Midbrain (tissue), 1 donor: ENCODE results near the gene ACTG1.
"Not testable (repeated sequence)": the region's sequence is repeated elsewhere in the genome, so short reads cannot be mapped to it uniquely, and the experiment has no call there.

ENCODE experiments used
- DNase-seq: peaks from one replicate; lab custom pipeline; 2025; lab: John Stamatoyannopoulos, UW

Gene ACTG1

GRCh38 chr17:81533339-81534141 is 20.9 kb upstream of the ACTG1 start:
- DNase-seq = no peak

DNA sequence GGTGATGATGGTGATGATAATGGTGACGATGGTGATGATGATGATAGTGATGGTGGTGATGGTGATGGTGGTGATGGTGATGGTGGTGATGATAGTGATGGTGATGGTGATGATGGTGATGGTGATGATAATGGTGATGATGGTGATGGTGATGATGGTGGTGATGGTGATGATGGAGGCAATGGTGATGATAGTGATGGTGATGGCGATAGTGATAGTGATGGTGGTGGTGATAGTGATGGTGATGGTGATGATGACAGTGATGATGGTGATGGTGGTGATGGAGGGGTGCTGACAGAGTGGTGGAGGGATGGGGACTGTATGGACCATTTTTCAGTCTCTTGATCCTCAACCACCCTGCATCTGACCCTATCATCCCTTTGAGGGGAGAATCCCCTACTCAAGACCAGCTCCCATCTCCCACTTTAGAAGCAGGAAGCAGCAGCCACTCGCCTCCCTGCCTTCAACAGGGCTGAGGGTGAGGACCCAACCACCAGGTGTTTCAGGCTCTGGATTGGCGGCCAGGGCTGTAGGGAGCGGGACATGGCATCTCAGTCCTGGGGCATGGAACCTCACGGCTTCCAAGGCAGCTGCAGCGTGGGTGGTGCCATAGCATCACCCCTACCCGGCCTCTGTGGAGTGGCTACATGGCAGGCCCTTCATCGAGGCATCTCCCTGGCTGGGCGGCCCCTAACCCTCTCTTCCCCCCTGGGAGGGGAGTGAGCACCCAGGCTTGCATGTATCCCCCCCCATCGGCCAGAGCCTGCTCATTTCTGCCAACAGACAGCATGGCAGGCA is 20.1 kb upstream of the ACTG1 start:
- DNase-seq = no peak

DNA sequence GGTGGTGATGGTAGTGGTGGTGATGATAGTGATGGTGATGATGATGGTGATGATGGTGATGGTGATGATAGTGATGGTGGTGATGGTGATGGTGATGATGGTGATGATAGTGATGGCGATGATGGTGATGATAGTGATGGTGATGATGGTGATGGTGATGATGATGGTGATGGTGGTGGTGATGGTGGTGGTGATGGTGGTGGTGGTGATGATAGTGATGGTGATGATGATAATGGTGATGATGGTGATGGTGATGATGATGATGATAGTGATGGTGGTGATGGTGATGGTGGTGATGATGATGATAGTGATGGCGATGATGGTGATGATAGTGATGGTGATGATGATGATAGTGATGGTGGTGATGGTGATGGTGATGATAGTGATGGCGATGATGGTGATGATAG is 19.4 kb upstream of the ACTG1 start:
- DNase-seq = not testable (repeated sequence)

- not testable (repeated sequence) for DNase-seq
Measured at GRCh38 chr17:81531013-81531412, 18.4 kb upstream of the ACTG1 start.

GRCh38 chr17:81529437-81529803 is 16.8 kb upstream of the ACTG1 start:
- no peak for DNase-seq

DNA sequence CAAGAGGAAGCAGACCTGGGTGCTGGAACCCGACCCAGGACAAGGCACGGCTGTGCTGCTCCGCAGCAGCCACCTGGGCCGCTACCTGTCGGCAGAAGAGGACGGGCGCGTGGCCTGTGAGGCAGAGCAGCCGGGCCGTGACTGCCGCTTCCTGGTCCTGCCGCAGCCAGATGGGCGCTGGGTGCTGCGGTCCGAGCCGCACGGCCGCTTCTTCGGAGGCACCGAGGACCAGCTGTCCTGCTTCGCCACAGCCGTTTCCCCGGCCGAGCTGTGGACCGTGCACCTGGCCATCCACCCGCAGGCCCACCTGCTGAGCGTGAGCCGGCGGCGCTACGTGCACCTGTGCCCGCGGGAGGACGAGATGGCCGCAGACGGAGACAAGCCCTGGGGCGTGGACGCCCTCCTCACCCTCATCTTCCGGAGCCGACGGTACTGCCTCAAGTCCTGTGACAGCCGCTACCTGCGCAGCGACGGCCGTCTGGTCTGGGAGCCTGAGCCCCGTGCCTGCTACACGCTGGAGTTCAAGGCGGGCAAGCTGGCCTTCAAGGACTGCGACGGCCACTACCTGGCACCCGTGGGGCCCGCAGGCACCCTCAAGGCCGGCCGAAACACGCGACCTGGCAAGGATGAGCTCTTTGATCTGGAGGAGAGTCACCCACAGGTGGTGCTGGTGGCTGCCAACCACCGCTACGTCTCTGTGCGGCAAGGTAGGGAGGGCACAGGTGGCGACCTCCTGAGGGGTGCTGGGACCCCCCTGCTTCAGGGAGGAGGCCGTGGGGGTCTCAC is 16.2 kb upstream of the ACTG1 start:
- DNase-seq = no peak

DNA sequence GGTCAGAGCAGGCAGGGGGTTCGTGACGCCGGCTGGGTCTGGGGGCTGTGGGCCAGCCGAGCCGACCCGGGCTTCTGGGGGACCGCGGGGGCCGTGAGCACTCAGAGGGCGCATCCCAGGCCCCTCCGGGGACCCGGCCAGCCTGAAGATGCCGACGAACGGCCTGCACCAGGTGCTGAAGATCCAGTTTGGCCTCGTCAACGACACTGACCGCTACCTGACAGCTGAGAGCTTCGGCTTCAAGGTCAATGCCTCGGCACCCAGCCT is 15.7 kb upstream of the ACTG1 start:
- DNase-seq = no peak

DNA sequence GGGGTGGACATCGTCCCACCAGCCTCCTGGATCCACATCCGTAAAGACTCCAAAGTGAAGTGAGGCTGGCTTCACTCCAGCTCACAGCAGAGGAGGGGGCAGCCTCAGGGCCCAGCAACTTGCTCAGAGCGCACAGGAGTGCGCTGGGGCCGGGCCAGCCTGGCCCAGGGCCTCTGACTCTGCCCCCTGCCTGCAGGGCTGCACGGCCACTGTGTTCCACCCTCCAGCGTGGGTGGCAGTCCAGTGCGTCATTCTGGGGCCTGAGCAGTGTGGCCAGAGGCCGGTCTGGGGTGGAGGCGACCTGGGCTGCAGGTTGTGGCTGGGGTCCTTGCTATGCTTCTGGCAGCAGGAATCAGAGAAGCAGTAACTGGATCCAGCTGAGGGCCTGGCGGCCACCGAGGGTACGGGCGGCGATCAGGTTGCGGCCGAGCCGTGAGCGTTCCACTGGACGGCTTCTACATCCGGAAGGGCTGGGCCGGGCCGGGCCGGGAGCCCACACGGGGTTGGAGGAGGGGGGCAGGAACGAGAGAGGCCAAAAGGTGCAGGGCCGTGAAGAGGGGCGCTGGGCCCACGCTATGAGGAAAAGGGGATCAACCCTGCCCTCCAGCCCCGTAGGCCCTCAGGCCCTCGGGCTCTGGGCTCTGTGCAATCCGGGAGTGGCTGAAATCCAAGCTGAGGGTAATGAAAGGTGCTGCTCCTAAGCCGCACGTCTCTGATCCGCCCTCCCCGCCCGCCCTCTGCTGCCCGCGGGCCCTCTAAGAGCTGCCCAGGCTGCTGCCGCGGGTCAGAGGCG is 15.2 kb upstream of the ACTG1 start, which contains the start of gene FSCN2:
Gene FSCN2 (plus strand): TSS at position 787 of the 793 bp plus-strand sequence. CDS start 155 bp downstream, outside the sequence.
- DNase-seq = no peak

DNA sequence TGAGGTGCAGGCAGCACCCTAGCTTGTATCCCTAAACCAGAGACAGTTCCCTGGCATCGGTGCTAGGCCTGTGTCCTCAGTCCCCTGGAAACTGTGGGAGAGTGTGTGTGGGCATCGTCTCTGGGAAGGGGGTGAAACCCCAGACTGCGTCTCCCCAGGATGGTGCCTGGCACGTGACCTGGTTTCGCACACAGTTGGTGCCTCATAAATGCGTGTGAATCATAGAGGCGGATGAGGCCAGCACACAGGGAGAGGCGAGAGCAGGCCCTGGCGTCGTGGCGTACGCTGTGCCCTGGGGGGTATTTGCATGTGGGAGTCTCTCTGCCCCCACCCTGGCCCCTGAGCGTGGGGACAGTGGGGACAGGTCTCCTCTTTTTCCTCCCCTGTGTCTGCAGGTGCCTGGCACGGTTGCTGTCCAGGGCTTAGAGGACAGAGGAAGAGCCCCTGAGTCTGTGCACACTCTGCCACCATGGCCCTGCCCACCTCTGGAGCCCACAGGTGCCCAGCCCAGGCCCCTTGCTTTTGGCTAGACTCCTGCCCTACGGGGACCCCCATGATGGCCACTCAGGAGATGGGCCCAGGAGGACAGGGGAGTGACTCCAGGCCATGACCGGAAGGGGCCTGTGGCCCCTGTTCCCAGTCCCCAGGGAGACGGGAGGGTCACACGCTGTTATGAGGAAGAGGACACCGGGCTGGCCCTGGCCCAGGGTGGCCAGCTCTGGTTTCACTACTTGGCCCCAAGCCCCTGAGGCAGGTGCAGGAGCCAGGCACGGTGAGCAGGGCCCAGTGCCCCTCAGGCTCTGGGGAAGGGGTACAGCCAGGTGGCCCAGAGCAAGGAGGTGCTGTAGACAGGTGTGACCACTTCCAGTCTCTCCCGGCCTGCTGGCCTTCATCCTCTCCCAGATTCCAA is 14.3 kb upstream of the ACTG1 start:
- DNase-seq = no peak

- DNase-seq = no peak
Measured at GRCh38 chr17:81524865-81525159, 12.2 kb upstream of the ACTG1 start.

- DNase-seq = no peak
Measured at GRCh38 chr17:81524039-81524864, 11.7 kb upstream of the ACTG1 start.

- DNase-seq = no peak
Measured at GRCh38 chr17:81523402-81524038, 10.9 kb upstream of the ACTG1 start.

DNA sequence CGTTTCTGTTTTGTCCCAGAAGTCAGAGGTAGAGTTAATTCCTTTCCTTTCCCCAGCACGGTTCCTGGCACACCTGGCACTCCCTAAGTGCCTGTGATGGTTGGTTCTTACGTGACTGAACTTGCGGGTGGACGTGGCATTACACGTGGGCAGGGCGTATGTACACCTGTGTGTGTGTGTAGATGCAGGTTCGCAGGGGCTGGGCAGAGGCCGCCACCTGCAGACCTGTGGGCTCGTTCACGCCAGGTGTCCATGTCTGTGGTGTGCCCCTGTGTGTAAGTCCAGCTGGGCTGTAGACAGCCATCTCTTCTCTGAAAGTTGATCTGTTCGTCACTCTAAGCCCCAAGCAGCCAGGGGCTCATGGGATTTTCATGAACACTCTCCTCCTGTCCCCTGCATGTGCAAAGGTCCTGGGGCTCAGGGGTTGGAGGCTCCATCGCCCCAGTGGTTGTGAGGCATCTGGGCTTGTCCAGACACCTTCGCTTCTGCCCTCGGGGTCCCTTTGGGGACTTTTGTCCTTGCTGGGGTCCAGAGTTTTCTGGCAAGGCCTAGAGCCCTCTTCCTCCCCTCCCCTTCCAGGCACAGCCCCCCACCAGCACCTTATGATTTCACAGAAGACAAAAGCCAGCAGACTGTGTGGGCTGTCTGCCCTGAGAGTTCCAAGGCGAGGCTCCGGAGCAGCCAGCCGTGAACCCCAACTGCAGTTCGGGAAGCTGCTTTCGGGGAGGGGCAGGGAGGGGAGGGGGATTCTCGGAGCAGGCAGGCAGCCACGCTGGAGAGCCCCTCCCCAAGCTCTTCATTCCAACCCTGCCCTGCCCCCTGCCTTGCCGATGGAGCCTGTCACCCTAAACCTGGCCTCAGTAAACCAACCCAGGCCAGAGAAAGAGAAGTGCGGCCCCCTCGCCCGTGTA is 10.1 kb upstream of the ACTG1 start:
- no peak for DNase-seq

DNA sequence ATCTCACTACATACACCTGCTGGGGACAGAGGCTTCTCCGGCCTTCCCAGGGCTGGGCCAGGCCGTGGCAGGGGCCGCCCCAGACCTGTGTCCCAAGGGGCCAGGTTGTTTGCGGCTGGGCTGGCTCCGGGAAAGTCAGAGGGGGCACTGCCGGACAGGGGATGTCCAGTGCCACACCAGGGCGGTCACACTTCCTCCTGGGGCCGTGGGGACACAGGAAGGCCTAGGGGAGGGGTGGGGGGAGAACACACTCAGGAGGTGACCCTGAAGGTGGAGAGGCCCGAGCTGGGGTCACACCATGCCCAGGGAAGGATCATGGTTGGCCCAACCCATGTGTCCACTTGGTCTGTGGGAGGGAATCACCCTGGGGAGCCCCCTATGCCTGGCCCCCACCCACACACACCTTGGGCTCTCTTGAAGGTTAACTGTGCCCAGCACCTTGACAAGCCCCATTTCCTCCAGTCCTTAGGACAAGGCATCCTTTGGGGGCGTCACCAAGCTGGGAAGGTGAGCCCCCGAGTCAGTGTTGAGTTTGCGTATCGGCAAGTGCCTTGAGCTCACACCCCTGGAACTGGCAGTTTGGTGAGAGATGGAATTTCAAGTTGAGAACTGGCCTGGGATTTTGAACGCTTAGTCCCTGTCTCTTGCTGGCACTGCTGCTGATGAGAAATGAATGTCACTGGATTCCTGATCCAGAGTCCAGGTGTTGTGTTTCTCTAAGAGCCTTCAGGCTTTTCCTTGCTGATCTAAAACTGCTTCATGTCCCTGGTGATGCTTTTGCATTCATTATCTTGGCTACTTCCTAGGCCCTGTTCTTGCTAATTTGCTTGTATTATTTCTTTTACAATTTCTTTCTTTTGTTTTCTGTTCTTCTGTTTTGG is 7.7 kb upstream of the ACTG1 start:
- no peak for DNase-seq

DNA sequence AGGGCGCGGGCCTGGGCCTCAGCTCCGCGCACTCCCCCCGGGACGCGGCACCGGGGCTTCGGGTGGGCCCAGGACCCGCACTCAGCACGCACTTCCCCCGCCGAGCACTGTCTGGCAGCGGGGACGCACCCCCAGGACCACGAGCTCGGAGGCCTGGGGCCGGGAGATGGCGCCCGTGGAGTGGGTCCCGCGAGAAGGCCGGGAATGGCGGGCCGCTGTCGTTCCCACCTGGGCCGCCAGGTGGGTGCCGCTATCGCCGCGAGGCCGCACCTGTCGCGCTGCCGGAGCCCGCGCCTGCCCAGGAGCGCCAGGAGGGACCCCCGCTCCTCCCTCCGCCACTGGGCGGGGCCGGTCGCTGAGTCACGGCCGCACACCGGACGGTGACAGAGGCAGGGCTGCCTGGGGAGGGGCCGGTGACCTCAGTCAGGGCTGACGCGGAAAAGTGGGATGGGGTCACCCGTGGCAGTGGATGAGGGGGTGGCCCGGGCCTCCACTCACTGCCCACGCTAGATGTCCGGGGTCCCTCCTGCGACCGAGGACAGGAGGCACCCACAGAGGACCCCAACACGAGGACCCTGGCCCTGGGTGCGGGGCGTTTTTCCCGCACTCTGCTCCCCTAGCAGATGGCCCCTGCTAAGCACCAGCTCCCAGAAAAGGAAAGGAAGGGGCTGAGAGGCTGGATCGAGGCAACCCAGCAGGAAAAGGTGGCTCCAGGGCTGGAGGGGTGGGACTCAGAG is 6.9 kb upstream of the ACTG1 start:
- no peak for DNase-seq

GRCh38 chr17:81518785-81519283 is 6.2 kb upstream of the ACTG1 start:
- no peak for DNase-seq
